T-helper 2 cell (primary cell): ENCODE data around the gene INSYN1.
"Not testable (repeated sequence)": the region's sequence is repeated elsewhere in the genome, so short reads cannot be mapped to it uniquely, and the experiment has no call there.

Experiments
- DNase-seq, 5 experiments: peaks; one replicate each; pipeline versions ENCODE4 v3.0.0 to v3.0.0-alpha.2; 2012 to 2022

Gene INSYN1

GRCh38 chr15:73710321-73710720 is 42.8 kb downstream of the INSYN1 start:
- DNase-seq: no peak

- DNase-seq: no peak
Measured at GRCh38 chr15:73709686-73710085, 43.5 kb downstream of the INSYN1 start.

GRCh38 chr15:73709241-73709640 is 43.9 kb downstream of the INSYN1 start:
- no peak for DNase-seq

- no peak for DNase-seq
Measured at GRCh38 chr15:73708691-73709090, 44.5 kb downstream of the INSYN1 start.

- peak in 4 of 5 experiments; percentile 9 to 71 (median 44) for DNase-seq
Measured at GRCh38 chr15:73704869-73705645, 48.1 kb downstream of the INSYN1 start.

GRCh38 chr15:73704142-73704868 is 48.8 kb downstream of the INSYN1 start:
- not testable (repeated sequence) for DNase-seq

- not testable (repeated sequence) for DNase-seq
Measured at GRCh38 chr15:73703601-73704000, 49.5 kb downstream of the INSYN1 start.

- DNase-seq: not testable (repeated sequence)
Measured at GRCh38 chr15:73702311-73703239, 50.6 kb downstream of the INSYN1 start.

GRCh38 chr15:73700041-73700842 is 52.9 kb downstream of the INSYN1 start:
- DNase-seq: peak; percentile 33 to 81 (median 58)

- DNase-seq: no peak
Measured at GRCh38 chr15:73699249-73700040, 53.7 kb downstream of the INSYN1 start.

- peak; percentile 42 to 95 (median 59) for DNase-seq
Measured at GRCh38 chr15:73697033-73697467, 56.1 kb downstream of the INSYN1 start.

- no peak for DNase-seq
Measured at GRCh38 chr15:73696641-73697001, 56.5 kb downstream of the INSYN1 start.

GRCh38 chr15:73695773-73696640 is 57.1 kb downstream of the INSYN1 start:
- DNase-seq: no peak

- no peak for DNase-seq
Measured at GRCh38 chr15:73694419-73694818, 58.7 kb downstream of the INSYN1 start.

GRCh38 chr15:73691396-73691795 is 61.8 kb downstream of the INSYN1 start:
- DNase-seq: no peak

GRCh38 chr15:73688455-73688854 is 64.7 kb downstream of the INSYN1 start:
- DNase-seq: no peak

GRCh38 chr15:73687351-73687750 is 65.8 kb downstream of the INSYN1 start:
- DNase-seq: no peak

- DNase-seq: no peak
Measured at GRCh38 chr15:73686781-73687256, 66.3 kb downstream of the INSYN1 start.

- no peak for DNase-seq
Measured at GRCh38 chr15:73685981-73686380, 67.2 kb downstream of the INSYN1 start.
